PC-9 (cell line): ENCODE data around the gene FHIP2A. TPM values are rescaled to one million over a fixed set of nuclear protein-coding genes. Genes with fewer than 3 reads are reported as not detected.
"Not testable (repeated sequence)": the region's sequence is repeated elsewhere in the genome, so short reads cannot be mapped to it uniquely, and the experiment has no call there.

ENCODE experiments used
- BruUV-seq: library from RNA; stranded (reverse); fragments of 400-500 nt; replicated peaks from 2 replicates; lab custom pipeline; 2021; lab: Mats Ljungman, UMichigan
- CTCF ChIA-PET: fragments of 300-600 bp; sonication (Branson Sonifier 250); formaldehyde crosslinking; loops from one replicate; lab custom pipeline; 2022; ENCODE audit warnings: antibody characterized with exemption; lab: Charles Lee
- POLR2A ChIA-PET: fragments of 300-600 bp; sonication (Branson Sonifier 250); formaldehyde crosslinking; loops from one replicate; lab custom pipeline; 2022; ENCODE audit warnings: antibody characterized with exemption; ENCODE audit not compliant: unreplicated experiment; lab: Charles Lee
- DNase-seq, 2 experiments: peaks; one replicate each; pipeline versions ENCODE4 v3.0.0 to v3.0.0-alpha.2; 2015 to 2022; ENCODE audit warnings: mixed read lengths in 1 of 2
- H2AFZ ChIP-seq: fragments of 200-600 bp; sonication (generic); 2 replicates; pipeline ENCODE4 v1.8.1; 2017; ENCODE audit warnings: antibody characterized with exemption
- H3F3A ChIP-seq: fragments of 200-600 bp; sonication (generic); 2 replicates; pipeline ENCODE4 v1.8.1; 2017; ENCODE audit warnings: antibody characterized with exemption, mild to moderate bottlenecking, low read depth; ENCODE audit not compliant: insufficient read depth
- H3K27ac ChIP-seq: fragments of 200-600 bp; sonication (generic); 2 replicates; pipeline ENCODE4 v1.6.1; 2016; ENCODE audit warnings: mixed run types
- H3K27me3 ChIP-seq: fragments of 200-600 bp; sonication (generic); 2 replicates; pipeline ENCODE4 v1.6.1; 2016; ENCODE audit warnings: low read depth, mixed run types; ENCODE audit not compliant: insufficient read depth
- H3K36me3 ChIP-seq: fragments of 200-600 bp; sonication (generic); 2 replicates; pipeline ENCODE4 v1.6.1; 2016; ENCODE audit warnings: low read depth, mixed run types
- H3K4me1 ChIP-seq: fragments of 200-600 bp; sonication (generic); replicated peaks from 2 replicates; pipeline ENCODE4 v1.6.1; 2016; ENCODE audit warnings: mixed run types; ENCODE audit not compliant: insufficient read depth
- H3K4me2 ChIP-seq: fragments of 200-600 bp; sonication (generic); 2 replicates; pipeline ENCODE4 v1.6.1; 2017; ENCODE audit warnings: mixed run types
- H3K4me3 ChIP-seq: fragments of 200-600 bp; sonication (generic); 2 replicates; pipeline ENCODE4 v1.6.1; 2016; ENCODE audit warnings: mixed run types
- H3K79me2 ChIP-seq: fragments of 200-600 bp; sonication (generic); 2 replicates; pipeline ENCODE4 v1.6.1; 2017; ENCODE audit warnings: low read depth, mixed run types
- H3K9me2 ChIP-seq: fragments of 200-600 bp; sonication (generic); 2 replicates; pipeline ENCODE4 v1.8.1; 2017; ENCODE audit warnings: mild to moderate bottlenecking; ENCODE audit not compliant: insufficient read depth
- H3K9me3 ChIP-seq: fragments of 200-600 bp; sonication (generic); 2 replicates; pipeline ENCODE4 v1.8.1; 2016; ENCODE audit warnings: low read depth; ENCODE audit not compliant: insufficient read depth
- H4K20me1 ChIP-seq: fragments of 200-600 bp; sonication (generic); 2 replicates; pipeline ENCODE4 v1.8.1; 2017; ENCODE audit not compliant: insufficient read depth
- CTCF ChIP-seq: fragments of 200-600 bp; sonication (generic); conservative IDR thresholded peaks from 2 replicates; pipeline ENCODE4 v1.6.1; 2017; ENCODE audit warnings: mixed run types, antibody characterized with exemption, mild to moderate bottlenecking, moderate library complexity
- EZH2 ChIP-seq: fragments of 200-600 bp; sonication (generic); IDR thresholded peaks from 2 replicates; pipeline ENCODE4 v1.8.0; 2017; ENCODE audit warnings: antibody characterized with exemption, low read depth
- intact Hi-C: fragments of 100-400 bp; cut with micrococcal nuclease; formaldehyde crosslinking; loops from one replicate; pipeline ENCODE4 v1.10.0; 2022; ENCODE audit not compliant: unreplicated experiment
- total RNA-seq: library from RNA; stranded (reverse); gene quantifications from 2 replicates; pipeline ENCODE4 v1.2.3, GENCODE V29; 2021

FHIP2A gene
- total RNA-seq, 1 experiment from 2014 or later = 18.3 TPM

GRCh38 chr10:114856544-114857287 is 35.1 kb downstream of the FHIP2A start:
- H2AFZ ChIP-seq = no peak overlapping the region
- H4K20me1 ChIP-seq = no peaks in the 10 kb centered on the region
- BruUV-seq = no TSS peak
- no peaks in the 10 kb centered on the region for H3K27me3 ChIP-seq
- DNase-seq = peak; percentile 12 to 87
- peak overlapping the region; percentile 17; the same call in 1 of the 2 replicates for H3K4me3 ChIP-seq
- H3K9me3 ChIP-seq = no peaks in the 10 kb centered on the region
- CTCF ChIA-PET = interaction anchor here (0.6 kb wide), 3 partner anchors 22 to 486 kb away, joined by 3 to 5 read pairs (median 3); no protein-coding TSS in a partner anchor
- no peaks in the 10 kb centered on the region for H3K9me2 ChIP-seq
- no peaks in the 10 kb centered on the region for H3K79me2 ChIP-seq
- TF ChIP-seq EZH2 = no peak
- no peak for TF ChIP-seq CTCF
- POLR2A ChIA-PET = interaction anchor here (0.6 to 0.7 kb wide), 4 partner anchors 64 to 465 kb away, joined by 3 to 8 read pairs (median 3); no protein-coding TSS in a partner anchor
- intact Hi-C loops = loop anchor here (1.0 to 2.0 kb wide), 2 partner anchors 32 to 232 kb away; no protein-coding TSS in a partner anchor
- H3K4me1 ChIP-seq = peaks cover 37% of the 10 kb centered on the region
- H3K36me3 ChIP-seq = 0 out of 2 replicates have a peak, but pooled peaks cover 12% of the 10 kb centered on the region
- peak overlapping the region; percentile 57 for H3K4me2 ChIP-seq
- peak overlapping the region; percentile 83 for H3K27ac ChIP-seq
- peaks cover 21% of the 10 kb centered on the region for H3F3A ChIP-seq

- H3K9me3 ChIP-seq, H4K20me1 ChIP-seq, BruUV-seq, POLR2A ChIA-PET, H3K79me2 ChIP-seq, H2AFZ ChIP-seq, H3K27me3 ChIP-seq, H3K9me2 ChIP-seq, H3K4me3 ChIP-seq: not testable (repeated sequence)
- CTCF ChIA-PET = interaction anchor here (0.6 kb wide), 3 partner anchors 21 to 487 kb away, joined by 3 to 6 read pairs (median 3); partner anchors contain the start of gene FHIP2A
- H3K4me1 ChIP-seq = peaks cover 37% of the 10 kb centered on the region
- H3F3A ChIP-seq = peaks cover 21% of the 10 kb centered on the region
- 0 out of 2 replicates have a peak overlapping the region, but pooled peaks have one; percentile 57 for H3K4me2 ChIP-seq
- DNase-seq = peak in 1 of 2 experiments; percentile 34
- H3K36me3 ChIP-seq = 0 out of 2 replicates have a peak, but pooled peaks cover 12% of the 10 kb centered on the region
- peak overlapping the region; percentile 83 for H3K27ac ChIP-seq
- intact Hi-C loops = loop anchor here (2.0 kb wide), 1 partner anchor 232 kb away; no protein-coding TSS in a partner anchor
Measured at GRCh38 chr10:114857288-114857565, 35.6 kb downstream of the FHIP2A start.

- H3K36me3 ChIP-seq = 0 out of 2 replicates have a peak, but pooled peaks cover 12% of the 10 kb centered on the region
- no peak for DNase-seq
- H3K9me2 ChIP-seq = no peaks in the 10 kb centered on the region
- peak overlapping the region; percentile 83; the same call in 1 of the 2 replicates for H3K27ac ChIP-seq
- no peaks in the 10 kb centered on the region for H4K20me1 ChIP-seq
- H3K79me2 ChIP-seq = no peaks in the 10 kb centered on the region
- peaks cover 21% of the 10 kb centered on the region for H3F3A ChIP-seq
- ChIA-PET CTCF (interaction anchor here (0.6 kb wide), 1 partner anchor 37 kb away, joined by 6 read pairs; the partner anchor contains the start of gene FHIP2A), POLR2A (no interaction called here)
- H2AFZ ChIP-seq = no peak overlapping the region
- intact Hi-C loops = loop anchor here (2.0 kb wide), 1 partner anchor 233 kb away; no protein-coding TSS in a partner anchor
- H3K4me3 ChIP-seq = no peak overlapping the region
- BruUV-seq = no TSS peak
- H3K4me2 ChIP-seq = no peak overlapping the region
- peaks cover 37% of the 10 kb centered on the region for H3K4me1 ChIP-seq
- no peaks in the 10 kb centered on the region for H3K9me3 ChIP-seq
- no peaks in the 10 kb centered on the region for H3K27me3 ChIP-seq
- TF ChIP-seq EZH2 (no peak), CTCF (no peak)
Measured at GRCh38 chr10:114857922-114858629, 36.5 kb downstream of the FHIP2A start.
